ENCODE data around the gene TDRD6. TPM values are rescaled to one million over a fixed set of nuclear protein-coding genes. Genes with fewer than 3 reads are reported as not detected.

Gene TDRD6
- total RNA-seq, 5 donors from 2014 or later (not counting 1 experiment from before 2014, with no cell fraction given): 0.03 to 0.20 TPM; not detected in 3

- no peaks in the 10 kb centered on the region for H3K4me1 ChIP-seq (ENCODE audit: control insufficient read depth in 1 of 2, extremely low read depth in 1 of 2, insufficient read depth in 2 of 2, low read length in 2 of 2)
- Mint-ChIP-seq H3K27ac (no peak overlapping the region), H3K36me3 (no peaks in the 10 kb centered on the region), H3K4me1 (no peaks in the 10 kb centered on the region), H3K9me3 (no peaks in the 10 kb centered on the region), H3K27me3 (peaks cover 0 to 17% of the 10 kb centered on the region in 2 donors), H3K4me3 (no peak overlapping the region)
- H3K36me3 ChIP-seq (ENCODE audit: control insufficient read depth in 2 of 2, extremely low read depth in 1 of 2, insufficient read depth in 1 of 2, low read length in 1 of 2): no peaks in the 10 kb centered on the region
- 67% methylated on average over 1 of the region's 2 CpGs for WGBS (ENCODE audit: insufficient coverage)
- H3K27me3 ChIP-seq (replicated peaks in 1 of 2; ENCODE audit: control insufficient read depth in 2 of 2, extremely low read depth in 1 of 2, insufficient read depth in 2 of 2, low read length in 1 of 2): no peaks in the 10 kb centered on the region
- POLR2A ChIA-PET: no interaction called here
- no peaks in the 10 kb centered on the region for H3K9me3 ChIP-seq
- CTCF ChIA-PET: no interaction called here
- DNase-seq (no peak), ATAC-seq (replicated peaks in 1 of 4) (no peak)
- H3K27ac ChIP-seq (ENCODE audit: low read length): no peak overlapping the region
- no peak overlapping the region for H3K4me3 ChIP-seq (ENCODE audit: control insufficient read depth in 1 of 2, extremely low read depth in 1 of 2, low read length in 1 of 2)
These were observed 2.6 kb downstream of the TDRD6 start for GRCh38 chr6:46690141-46690755.

GRCh38 chr6:46690911-46691451, 3.3 kb downstream of the TDRD6 start:
- no peaks in the 10 kb centered on the region for H3K9me3 Mint-ChIP-seq
- peaks cover 0 to 17% of the 10 kb centered on the region in 2 donors for H3K27me3 Mint-ChIP-seq
- Histone ChIP-seq H3K27me3 (replicated peaks in 1 of 2; ENCODE audit: control insufficient read depth in 2 of 2, extremely low read depth in 1 of 2, insufficient read depth in 2 of 2, low read length in 1 of 2) (no peaks in the 10 kb centered on the region), H3K4me1 (ENCODE audit: control insufficient read depth in 1 of 2, extremely low read depth in 1 of 2, insufficient read depth in 2 of 2, low read length in 2 of 2) (no peaks in the 10 kb centered on the region), H3K4me3 (ENCODE audit: control insufficient read depth in 1 of 2, extremely low read depth in 1 of 2, low read length in 1 of 2) (no peak overlapping the region), H3K36me3 (ENCODE audit: control insufficient read depth in 2 of 2, extremely low read depth in 1 of 2, insufficient read depth in 1 of 2, low read length in 1 of 2) (no peaks in the 10 kb centered on the region), H3K9me3 (no peaks in the 10 kb centered on the region), H3K27ac (ENCODE audit: low read length) (no peak overlapping the region)
- CTCF ChIA-PET: no interaction called here
- H3K36me3 Mint-ChIP-seq: no peaks in the 10 kb centered on the region
- no CpG with 5 or more reads among the region's 1 CpG for WGBS (ENCODE audit: insufficient coverage)
- H3K4me3 Mint-ChIP-seq: no peak overlapping the region
- DNase-seq: no peak
- H3K27ac Mint-ChIP-seq: no peak overlapping the region
- POLR2A ChIA-PET: no interaction called here
- ATAC-seq (replicated peaks in 1 of 4): no peak
- no peaks in the 10 kb centered on the region for H3K4me1 Mint-ChIP-seq

GRCh38 chr6:46699970-46700369, 12.3 kb downstream of the TDRD6 start:
- Histone ChIP-seq H3K4me3 (ENCODE audit: control insufficient read depth in 1 of 2, extremely low read depth in 1 of 2, low read length in 1 of 2) (no peak overlapping the region), H3K4me1 (ENCODE audit: control insufficient read depth in 1 of 2, extremely low read depth in 1 of 2, insufficient read depth in 2 of 2, low read length in 2 of 2) (no peaks in the 10 kb centered on the region), H3K27ac (ENCODE audit: low read length) (no peak overlapping the region), H3K36me3 (ENCODE audit: control insufficient read depth in 2 of 2, extremely low read depth in 1 of 2, insufficient read depth in 1 of 2, low read length in 1 of 2) (no peaks in the 10 kb centered on the region), H3K9me3 (no peaks in the 10 kb centered on the region), H3K27me3 (replicated peaks in 1 of 2; ENCODE audit: control insufficient read depth in 2 of 2, extremely low read depth in 1 of 2, insufficient read depth in 2 of 2, low read length in 1 of 2) (peaks cover 0 to 3% of the 10 kb centered on the region in 2 experiments)
- Mint-ChIP-seq H3K9me3 (no peaks in the 10 kb centered on the region), H3K27ac (no peak overlapping the region), H3K36me3 (no peaks in the 10 kb centered on the region), H3K4me3 (no peak overlapping the region), H3K4me1 (no peaks in the 10 kb centered on the region), H3K27me3 (peaks cover 18 to 21% of the 10 kb centered on the region in 2 donors)
- CTCF ChIA-PET: no interaction called here
- no CpG with 5 or more reads among the region's 1 CpG for WGBS (ENCODE audit: insufficient coverage)
- DNase-seq: no peak
- no peak for ATAC-seq (replicated peaks in 1 of 4)
- POLR2A ChIA-PET: no interaction called here

GRCh38 chr6:46704562-46704961, 16.9 kb downstream of the TDRD6 start:
- no peak overlapping the region for H3K27ac ChIP-seq (ENCODE audit: low read length)
- no peaks in the 10 kb centered on the region for H3K4me1 Mint-ChIP-seq
- no CpG with 5 or more reads among the region's 3 CpGs for WGBS (ENCODE audit: insufficient coverage)
- no peaks in the 10 kb centered on the region for H3K36me3 ChIP-seq (ENCODE audit: control insufficient read depth in 2 of 2, extremely low read depth in 1 of 2, insufficient read depth in 1 of 2, low read length in 1 of 2)
- no peak for DNase-seq
- H3K9me3 Mint-ChIP-seq: no peaks in the 10 kb centered on the region
- no peak overlapping the region for H3K4me3 ChIP-seq (ENCODE audit: control insufficient read depth in 1 of 2, extremely low read depth in 1 of 2, low read length in 1 of 2)
- no peaks in the 10 kb centered on the region for H3K9me3 ChIP-seq
- CTCF ChIA-PET: no interaction called here
- POLR2A ChIA-PET: no interaction called here
- no peaks in the 10 kb centered on the region for H3K4me1 ChIP-seq (ENCODE audit: control insufficient read depth in 1 of 2, extremely low read depth in 1 of 2, insufficient read depth in 2 of 2, low read length in 2 of 2)
- no peak for ATAC-seq (replicated peaks in 1 of 4)
- no peaks in the 10 kb centered on the region for H3K36me3 Mint-ChIP-seq
- H3K27ac Mint-ChIP-seq: no peak overlapping the region
- peaks cover 19 to 28% of the 10 kb centered on the region in 2 donors for H3K27me3 Mint-ChIP-seq
- no peak overlapping the region for H3K4me3 Mint-ChIP-seq
- H3K27me3 ChIP-seq (replicated peaks in 1 of 2; ENCODE audit: control insufficient read depth in 2 of 2, extremely low read depth in 1 of 2, insufficient read depth in 2 of 2, low read length in 1 of 2): no peaks in the 10 kb centered on the region

- ATAC-seq (replicated peaks in 1 of 4) (no peak), DNase-seq (no peak)
- Histone ChIP-seq H3K4me1 (ENCODE audit: control insufficient read depth in 1 of 2, extremely low read depth in 1 of 2, insufficient read depth in 2 of 2, low read length in 2 of 2) (no peaks in the 10 kb centered on the region), H3K9me3 (no peaks in the 10 kb centered on the region), H3K36me3 (ENCODE audit: control insufficient read depth in 2 of 2, extremely low read depth in 1 of 2, insufficient read depth in 1 of 2, low read length in 1 of 2) (no peaks in the 10 kb centered on the region), H3K27ac (ENCODE audit: low read length) (no peak overlapping the region), H3K27me3 (replicated peaks in 1 of 2; ENCODE audit: control insufficient read depth in 2 of 2, extremely low read depth in 1 of 2, insufficient read depth in 2 of 2, low read length in 1 of 2) (peaks cover 0 to 2% of the 10 kb centered on the region in 2 experiments), H3K4me3 (ENCODE audit: control insufficient read depth in 1 of 2, extremely low read depth in 1 of 2, low read length in 1 of 2) (no peak overlapping the region)
- WGBS (ENCODE audit: insufficient coverage): 29% methylated on average over 1 of the region's 2 CpGs
- H3K27ac Mint-ChIP-seq: no peak overlapping the region
- H3K4me1 Mint-ChIP-seq: no peaks in the 10 kb centered on the region
- peaks cover 22 to 34% of the 10 kb centered on the region in 2 donors for H3K27me3 Mint-ChIP-seq
- POLR2A ChIA-PET: no interaction called here
- H3K4me3 Mint-ChIP-seq: no peak overlapping the region
- H3K36me3 Mint-ChIP-seq: no peaks in the 10 kb centered on the region
- no peaks in the 10 kb centered on the region for H3K9me3 Mint-ChIP-seq
- CTCF ChIA-PET: no interaction called here
These were observed 18.8 kb downstream of the TDRD6 start for GRCh38 chr6:46706464-46706863.

- ATAC-seq (replicated peaks in 1 of 4) (no peak), DNase-seq (no peak)
- Histone ChIP-seq H3K4me3 (ENCODE audit: control insufficient read depth in 1 of 2, extremely low read depth in 1 of 2, low read length in 1 of 2) (no peak overlapping the region), H3K9me3 (no peaks in the 10 kb centered on the region), H3K27me3 (replicated peaks in 1 of 2; ENCODE audit: control insufficient read depth in 2 of 2, extremely low read depth in 1 of 2, insufficient read depth in 2 of 2, low read length in 1 of 2) (peaks cover 0 to 2% of the 10 kb centered on the region in 2 experiments), H3K36me3 (ENCODE audit: control insufficient read depth in 2 of 2, extremely low read depth in 1 of 2, insufficient read depth in 1 of 2, low read length in 1 of 2) (no peaks in the 10 kb centered on the region), H3K27ac (ENCODE audit: low read length) (no peak overlapping the region), H3K4me1 (ENCODE audit: control insufficient read depth in 1 of 2, extremely low read depth in 1 of 2, insufficient read depth in 2 of 2, low read length in 2 of 2) (no peaks in the 10 kb centered on the region)
- Mint-ChIP-seq H3K27ac (no peak overlapping the region), H3K4me3 (no peak overlapping the region), H3K4me1 (no peaks in the 10 kb centered on the region), H3K27me3 (peaks cover 13 to 23% of the 10 kb centered on the region in 2 donors), H3K36me3 (no peaks in the 10 kb centered on the region), H3K9me3 (no peaks in the 10 kb centered on the region)
- ChIA-PET CTCF (no interaction called here), POLR2A (no interaction called here)
- no CpG with 5 or more reads among the region's 1 CpG for WGBS (ENCODE audit: insufficient coverage)
These were observed 23.8 kb downstream of the TDRD6 start for GRCh38 chr6:46711491-46711890.

GRCh38 chr6:46715141-46715540, 27.5 kb downstream of the TDRD6 start:
- Histone ChIP-seq H3K9me3 (no peaks in the 10 kb centered on the region), H3K4me3 (ENCODE audit: control insufficient read depth in 1 of 2, extremely low read depth in 1 of 2, low read length in 1 of 2) (no peak overlapping the region), H3K27ac (ENCODE audit: low read length) (no peak overlapping the region), H3K4me1 (ENCODE audit: control insufficient read depth in 1 of 2, extremely low read depth in 1 of 2, insufficient read depth in 2 of 2, low read length in 2 of 2) (no peaks in the 10 kb centered on the region), H3K27me3 (replicated peaks in 1 of 2; ENCODE audit: control insufficient read depth in 2 of 2, extremely low read depth in 1 of 2, insufficient read depth in 2 of 2, low read length in 1 of 2) (peaks cover 0 to 3% of the 10 kb centered on the region in 2 experiments), H3K36me3 (ENCODE audit: control insufficient read depth in 2 of 2, extremely low read depth in 1 of 2, insufficient read depth in 1 of 2, low read length in 1 of 2) (no peaks in the 10 kb centered on the region)
- Mint-ChIP-seq H3K4me1 (peaks cover 0 to 2% (median 0%) of the 10 kb centered on the region in 3 donors), H3K36me3 (no peaks in the 10 kb centered on the region), H3K9me3 (no peaks in the 10 kb centered on the region), H3K4me3 (no peak overlapping the region), H3K27me3 (peaks cover 8 to 13% of the 10 kb centered on the region in 2 donors), H3K27ac (no peak overlapping the region)
- CTCF ChIA-PET: no interaction called here
- POLR2A ChIA-PET: no interaction called here
- no peak for DNase-seq
- ATAC-seq (replicated peaks in 1 of 4): no peak
